PC-9 (cell line): Measurements from ENCODE around the gene PTCD2. TPM values are rescaled to one million over a fixed set of nuclear protein-coding genes. Genes with fewer than 3 reads are reported as not detected.
"Not testable (repeated sequence)": the region's sequence is repeated elsewhere in the genome, so short reads cannot be mapped to it uniquely, and the experiment has no call there.

Source experiments
- BruUV-seq: library from RNA; stranded (reverse); fragments of 400-500 nt; replicated peaks from 2 replicates; lab custom pipeline; 2021; lab: Mats Ljungman, UMichigan
- CTCF ChIA-PET: fragments of 300-600 bp; sonication (Branson Sonifier 250); formaldehyde crosslinking; loops from one replicate; lab custom pipeline; 2022; ENCODE audit warnings: antibody characterized with exemption; lab: Charles Lee
- POLR2A ChIA-PET: fragments of 300-600 bp; sonication (Branson Sonifier 250); formaldehyde crosslinking; loops from one replicate; lab custom pipeline; 2022; ENCODE audit warnings: antibody characterized with exemption; ENCODE audit not compliant: unreplicated experiment; lab: Charles Lee
- DNase-seq, 2 experiments: peaks; one replicate each; pipeline versions ENCODE4 v3.0.0 to v3.0.0-alpha.2; 2015 to 2022; ENCODE audit warnings: mixed read lengths in 1 of 2
- H2AFZ ChIP-seq: fragments of 200-600 bp; sonication (generic); 2 replicates; pipeline ENCODE4 v1.8.1; 2017; ENCODE audit warnings: antibody characterized with exemption
- H3F3A ChIP-seq: fragments of 200-600 bp; sonication (generic); 2 replicates; pipeline ENCODE4 v1.8.1; 2017; ENCODE audit warnings: antibody characterized with exemption, mild to moderate bottlenecking, low read depth; ENCODE audit not compliant: insufficient read depth
- H3K27ac ChIP-seq: fragments of 200-600 bp; sonication (generic); 2 replicates; pipeline ENCODE4 v1.6.1; 2016; ENCODE audit warnings: mixed run types
- H3K27me3 ChIP-seq: fragments of 200-600 bp; sonication (generic); 2 replicates; pipeline ENCODE4 v1.6.1; 2016; ENCODE audit warnings: low read depth, mixed run types; ENCODE audit not compliant: insufficient read depth
- H3K36me3 ChIP-seq: fragments of 200-600 bp; sonication (generic); 2 replicates; pipeline ENCODE4 v1.6.1; 2016; ENCODE audit warnings: low read depth, mixed run types
- H3K4me1 ChIP-seq: fragments of 200-600 bp; sonication (generic); replicated peaks from 2 replicates; pipeline ENCODE4 v1.6.1; 2016; ENCODE audit warnings: mixed run types; ENCODE audit not compliant: insufficient read depth
- H3K4me2 ChIP-seq: fragments of 200-600 bp; sonication (generic); 2 replicates; pipeline ENCODE4 v1.6.1; 2017; ENCODE audit warnings: mixed run types
- H3K4me3 ChIP-seq: fragments of 200-600 bp; sonication (generic); 2 replicates; pipeline ENCODE4 v1.6.1; 2016; ENCODE audit warnings: mixed run types
- H3K79me2 ChIP-seq: fragments of 200-600 bp; sonication (generic); 2 replicates; pipeline ENCODE4 v1.6.1; 2017; ENCODE audit warnings: low read depth, mixed run types
- H3K9me2 ChIP-seq: fragments of 200-600 bp; sonication (generic); 2 replicates; pipeline ENCODE4 v1.8.1; 2017; ENCODE audit warnings: mild to moderate bottlenecking; ENCODE audit not compliant: insufficient read depth
- H3K9me3 ChIP-seq: fragments of 200-600 bp; sonication (generic); 2 replicates; pipeline ENCODE4 v1.8.1; 2016; ENCODE audit warnings: low read depth; ENCODE audit not compliant: insufficient read depth
- H4K20me1 ChIP-seq: fragments of 200-600 bp; sonication (generic); 2 replicates; pipeline ENCODE4 v1.8.1; 2017; ENCODE audit not compliant: insufficient read depth
- EZH2 ChIP-seq: fragments of 200-600 bp; sonication (generic); IDR thresholded peaks from 2 replicates; pipeline ENCODE4 v1.8.0; 2017; ENCODE audit warnings: antibody characterized with exemption, low read depth
- intact Hi-C: fragments of 100-400 bp; cut with micrococcal nuclease; formaldehyde crosslinking; loops from one replicate; pipeline ENCODE4 v1.10.0; 2022; ENCODE audit not compliant: unreplicated experiment
- total RNA-seq: library from RNA; stranded (reverse); gene quantifications from 2 replicates; pipeline ENCODE4 v1.2.3, GENCODE V29; 2021
- TF ChIP-seq, protein P1 (sequence below): fragments of 200-600 bp; sonication (generic); conservative IDR thresholded peaks from 2 replicates; pipeline ENCODE4 v1.6.1; 2017; ENCODE audit warnings: mixed run types, antibody characterized with exemption, mild to moderate bottlenecking, moderate library complexity

Gene PTCD2
- total RNA-seq, 1 experiment from 2014 or later: 15.5 TPM

GRCh38 chr5:72402959-72403628 lies 82.9 kb downstream of the PTCD2 start:
- no peak overlapping the region for H2AFZ ChIP-seq
- no peaks in the 10 kb centered on the region for H3K36me3 ChIP-seq
- no peak overlapping the region for H3K4me3 ChIP-seq
- intact Hi-C loops: no loop called here
- no TSS peak for BruUV-seq
- no peaks in the 10 kb centered on the region for H3K79me2 ChIP-seq
- TF ChIP-seq, protein P1, sequence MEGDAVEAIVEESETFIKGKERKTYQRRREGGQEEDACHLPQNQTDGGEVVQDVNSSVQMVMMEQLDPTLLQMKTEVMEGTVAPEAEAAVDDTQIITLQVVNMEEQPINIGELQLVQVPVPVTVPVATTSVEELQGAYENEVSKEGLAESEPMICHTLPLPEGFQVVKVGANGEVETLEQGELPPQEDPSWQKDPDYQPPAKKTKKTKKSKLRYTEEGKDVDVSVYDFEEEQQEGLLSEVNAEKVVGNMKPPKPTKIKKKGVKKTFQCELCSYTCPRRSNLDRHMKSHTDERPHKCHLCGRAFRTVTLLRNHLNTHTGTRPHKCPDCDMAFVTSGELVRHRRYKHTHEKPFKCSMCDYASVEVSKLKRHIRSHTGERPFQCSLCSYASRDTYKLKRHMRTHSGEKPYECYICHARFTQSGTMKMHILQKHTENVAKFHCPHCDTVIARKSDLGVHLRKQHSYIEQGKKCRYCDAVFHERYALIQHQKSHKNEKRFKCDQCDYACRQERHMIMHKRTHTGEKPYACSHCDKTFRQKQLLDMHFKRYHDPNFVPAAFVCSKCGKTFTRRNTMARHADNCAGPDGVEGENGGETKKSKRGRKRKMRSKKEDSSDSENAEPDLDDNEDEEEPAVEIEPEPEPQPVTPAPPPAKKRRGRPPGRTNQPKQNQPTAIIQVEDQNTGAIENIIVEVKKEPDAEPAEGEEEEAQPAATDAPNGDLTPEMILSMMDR: peak; percentile 38; the same call in 1 of the 2 replicates
- no peak for TF ChIP-seq EZH2
- peaks cover 26% of the 10 kb centered on the region for H3K9me3 ChIP-seq
- no peaks in the 10 kb centered on the region for H3K9me2 ChIP-seq
- CTCF ChIA-PET: interaction anchor here (0.6 kb wide), 1 partner anchor 24 kb away, joined by 3 read pairs; no protein-coding TSS in a partner anchor
- H3K27ac ChIP-seq: peak overlapping the region; percentile 64
- H3K27me3 ChIP-seq: no peaks in the 10 kb centered on the region
- no peaks in the 10 kb centered on the region for H4K20me1 ChIP-seq
- no peak overlapping the region for H3K4me2 ChIP-seq
- POLR2A ChIA-PET: interaction anchor here (0.7 kb wide), 1 partner anchor 250 kb away, joined by 3 read pairs; no protein-coding TSS in a partner anchor
- DNase-seq: no peak
- peaks cover 5% of the 10 kb centered on the region; the same call in 1 of the 2 replicates for H3F3A ChIP-seq
- H3K4me1 ChIP-seq: peaks cover 22% of the 10 kb centered on the region

DNA sequence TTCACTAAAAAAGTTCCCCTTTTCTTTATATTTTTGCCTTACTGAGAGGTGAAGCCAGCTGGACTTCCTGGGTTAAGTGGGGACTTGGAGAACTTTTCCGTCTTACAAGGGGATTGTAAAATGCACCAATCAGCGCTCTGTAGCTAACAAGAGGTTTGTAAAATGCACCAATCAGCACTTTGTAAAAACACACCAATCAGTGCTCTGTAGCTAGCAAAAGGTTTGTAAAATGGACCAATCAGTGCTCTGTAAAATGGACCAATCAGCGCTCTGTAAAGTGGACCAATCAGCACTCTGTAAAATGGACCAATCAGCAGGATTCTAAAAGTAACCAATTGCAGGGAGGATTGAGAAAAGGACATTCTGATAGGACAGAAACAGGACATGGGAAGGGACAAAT lies 84.6 kb downstream of the PTCD2 start:
- H3K79me2 ChIP-seq, POLR2A ChIA-PET, H3K27ac ChIP-seq, H3K4me2 ChIP-seq, intact Hi-C loops, H3K36me3 ChIP-seq, H3K4me3 ChIP-seq, DNase-seq, CTCF ChIA-PET, H4K20me1 ChIP-seq, H2AFZ ChIP-seq, H3K9me2 ChIP-seq, H3K27me3 ChIP-seq, H3F3A ChIP-seq, BruUV-seq: not testable (repeated sequence)
- H3K9me3 ChIP-seq: peaks cover 21% of the 10 kb centered on the region
- H3K4me1 ChIP-seq: peaks cover 13% of the 10 kb centered on the region; the same call in 1 of the 2 replicates

- Histone ChIP-seq H3K36me3 (no peaks in the 10 kb centered on the region), H3K4me3 (no peak overlapping the region), H3K9me3 (peaks cover 3% of the 10 kb centered on the region; the same call in 1 of the 2 replicates), H3K4me2 (no peak overlapping the region), H3K4me1 (peaks cover 19% of the 10 kb centered on the region), H3K27ac (no peak overlapping the region), H3F3A (peaks cover 5% of the 10 kb centered on the region; the same call in 1 of the 2 replicates), H3K79me2 (no peaks in the 10 kb centered on the region), H2AFZ (no peak overlapping the region; the same call in 1 of the 2 replicates), H4K20me1 (no peaks in the 10 kb centered on the region), H3K9me2 (no peaks in the 10 kb centered on the region), H3K27me3 (no peaks in the 10 kb centered on the region)
- TF ChIP-seq, protein P1: no peak
- no peak for TF ChIP-seq EZH2
- DNase-seq: no peak
- ChIA-PET POLR2A (no interaction called here), CTCF (no interaction called here)
- BruUV-seq: no TSS peak
- intact Hi-C loops: no loop called here
Observed at GRCh38 chr5:72407078-72407477, 86.9 kb downstream of the PTCD2 start.
